ENCODE measurements around the gene ZNF678. TPM values are rescaled to one million over a fixed set of nuclear protein-coding genes. Genes with fewer than 3 reads are reported as not detected.

ZNF678 gene
- total and polyA plus RNA-seq, 2 of the 8 experiments (the other 6 are each of a cell fraction or from before 2014, with no cell fraction given) = 6.9 to 28.3 TPM

DNA sequence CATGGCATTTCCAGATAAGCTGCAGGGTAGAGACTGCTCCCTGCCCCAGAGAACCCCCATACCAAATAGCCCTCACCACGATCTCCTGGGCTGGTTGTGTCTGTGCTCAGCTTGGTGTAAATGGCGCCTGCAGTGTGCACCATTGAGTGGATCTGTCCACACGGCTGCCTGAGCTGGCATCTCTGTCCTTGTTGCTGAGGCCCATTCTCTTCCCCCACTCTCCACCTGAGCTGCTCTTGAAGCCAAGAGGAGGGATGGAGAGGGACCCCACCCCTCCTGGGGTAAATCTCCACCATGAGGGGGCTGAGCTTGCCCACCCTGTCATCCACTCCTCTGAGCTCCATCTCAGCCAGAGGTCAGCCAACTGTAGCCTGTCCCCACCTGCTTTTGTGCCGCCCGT is 18.0 kb upstream of the ZNF678 start:
- no peak overlapping the region for H3K14ac ChIP-seq (ENCODE audit: insufficient read length)
- no peak overlapping the region for H3K4me3 ChIP-seq (ENCODE audit: extremely low read depth in 1 of 4, insufficient read depth in 2 of 4, low read depth in 3 of 4, low read length in 4 of 4)
- no peak for TF ChIP-seq HDAC6 (IDR thresholded peaks at IDR 0.05; ENCODE audit: low read depth, low read length)
- TF ChIP-seq JUND (IDR thresholded peaks at IDR 0.05; ENCODE audit: low read length) = no peak
- no peak for TF ChIP-seq SIN3A (conservative IDR thresholded peaks at IDR 0.05 in 1 of 2, IDR thresholded peaks at IDR 0.05 in 1 of 2; ENCODE audit: low read depth in 1 of 2, low read length in 2 of 2)
- no peak for TF ChIP-seq RAD21 (IDR thresholded peaks at IDR 0.05 in 1 of 2, conservative IDR thresholded peaks at IDR 0.05 in 1 of 2; ENCODE audit: low read depth in 2 of 2, low read length in 2 of 2)
- TF ChIP-seq SUZ12 (IDR thresholded peaks at IDR 0.05; ENCODE audit: low read length) = no peak
- TF ChIP-seq TEAD4 (IDR thresholded peaks at IDR 0.05; ENCODE audit: low read depth, low read length) = no peak
- TF ChIP-seq CHD1 (IDR thresholded peaks at IDR 0.05; ENCODE audit: low read depth, low read length) = no peak
- no peak for TF ChIP-seq POU5F1 (IDR thresholded peaks at IDR 0.05; ENCODE audit: low read depth, low read length)
- no peak for TF ChIP-seq BCL11A (IDR thresholded peaks at IDR 0.05; ENCODE audit: low read depth in 2 of 2, low read length in 2 of 2)
- no peak for TF ChIP-seq RBBP5 (IDR thresholded peaks at IDR 0.05; ENCODE audit: borderline replicate concordance, low read depth, low read length)
- TF ChIP-seq, protein P1, sequence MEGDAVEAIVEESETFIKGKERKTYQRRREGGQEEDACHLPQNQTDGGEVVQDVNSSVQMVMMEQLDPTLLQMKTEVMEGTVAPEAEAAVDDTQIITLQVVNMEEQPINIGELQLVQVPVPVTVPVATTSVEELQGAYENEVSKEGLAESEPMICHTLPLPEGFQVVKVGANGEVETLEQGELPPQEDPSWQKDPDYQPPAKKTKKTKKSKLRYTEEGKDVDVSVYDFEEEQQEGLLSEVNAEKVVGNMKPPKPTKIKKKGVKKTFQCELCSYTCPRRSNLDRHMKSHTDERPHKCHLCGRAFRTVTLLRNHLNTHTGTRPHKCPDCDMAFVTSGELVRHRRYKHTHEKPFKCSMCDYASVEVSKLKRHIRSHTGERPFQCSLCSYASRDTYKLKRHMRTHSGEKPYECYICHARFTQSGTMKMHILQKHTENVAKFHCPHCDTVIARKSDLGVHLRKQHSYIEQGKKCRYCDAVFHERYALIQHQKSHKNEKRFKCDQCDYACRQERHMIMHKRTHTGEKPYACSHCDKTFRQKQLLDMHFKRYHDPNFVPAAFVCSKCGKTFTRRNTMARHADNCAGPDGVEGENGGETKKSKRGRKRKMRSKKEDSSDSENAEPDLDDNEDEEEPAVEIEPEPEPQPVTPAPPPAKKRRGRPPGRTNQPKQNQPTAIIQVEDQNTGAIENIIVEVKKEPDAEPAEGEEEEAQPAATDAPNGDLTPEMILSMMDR (IDR thresholded peaks at IDR 0.05; ENCODE audit: control extremely low read depth in 1 of 3, insufficient read depth in 1 of 3, low read depth in 1 of 3, low read length in 3 of 3) = no peak

More for the DNA sequence above, 18.0 kb upstream of the ZNF678 start:
- Histone ChIP-seq H2AK5ac (ENCODE audit: low read depth, low read length) (no peak overlapping the region), H3K36me3 (ENCODE audit: control insufficient read depth in 2 of 4, insufficient read depth in 4 of 4, low read length in 3 of 4) (no peaks in the 10 kb centered on the region), H3K23ac (ENCODE audit: insufficient read length) (no peak overlapping the region), H3K9ac (replicated peaks in 1 of 4; ENCODE audit: extremely low read depth in 1 of 4, low read depth in 3 of 4, low read length in 3 of 4) (no peak overlapping the region), H3K79me2 (ENCODE audit: control insufficient read depth in 1 of 2, insufficient read depth in 2 of 2, low read length in 2 of 2) (no peaks in the 10 kb centered on the region), H3K4me1 (replicated peaks in 1 of 4; ENCODE audit: control insufficient read depth in 3 of 4, insufficient read depth in 4 of 4, low read length in 3 of 4) (peaks cover 0 to 6% (median 0%) of the 10 kb centered on the region in 4 experiments; a peak in 2 of 7 replicates), H4K20me1 (replicated peaks in 1 of 2; ENCODE audit: control insufficient read depth in 1 of 2, insufficient read depth in 2 of 2, low read length in 2 of 2) (no peaks in the 10 kb centered on the region), H4K91ac (replicated peaks; ENCODE audit: insufficient read length, low read length) (no peak overlapping the region), H3K9me3 (ENCODE audit: insufficient read depth in 2 of 2, low read depth in 1 of 2, low read length in 1 of 2) (peaks cover 2 to 16% of the 10 kb centered on the region in 2 experiments; a peak in 2 of 4 replicates), H2AFZ (ENCODE audit: low read length) (no peak overlapping the region), H2BK12ac (ENCODE audit: low read depth, low read length) (no peak overlapping the region), H3K79me1 (ENCODE audit: low read depth, low read length) (no peaks in the 10 kb centered on the region), H2BK5ac (ENCODE audit: low read depth, low read length) (no peak overlapping the region), H3K18ac (ENCODE audit: extremely low read depth, low read length) (no peak overlapping the region), H4K8ac (ENCODE audit: extremely low read depth, insufficient read depth, low read length) (no peak overlapping the region), H2BK15ac (ENCODE audit: low read length) (no peak overlapping the region), H2BK120ac (replicated peaks; ENCODE audit: low read depth, low read length) (no peak overlapping the region), H3K4ac (replicated peaks; ENCODE audit: insufficient read length, low read depth, low read length) (no peak overlapping the region), H3K27ac (ENCODE audit: low read depth, low read length) (no peak overlapping the region), H2BK20ac (ENCODE audit: low read length) (no peak overlapping the region), H3K56ac (replicated peaks; ENCODE audit: insufficient read length, low read depth, low read length) (no peak overlapping the region), H4K5ac (ENCODE audit: insufficient read length, low read depth, low read length) (no peak overlapping the region), H3K23me2 (ENCODE audit: low read depth, low read length) (peaks cover 7% of the 10 kb centered on the region; the same call in 1 of the 2 replicates), H3K4me2 (ENCODE audit: insufficient read depth in 1 of 2, low read depth in 2 of 2, low read length in 2 of 2) (no peak overlapping the region), H3K27me3 (replicated peaks in 1 of 4; ENCODE audit: control insufficient read depth in 3 of 4, extremely low read depth in 1 of 4, insufficient read depth in 3 of 4, low read length in 3 of 4) (peaks cover 3 to 14% (median 13%) of the 10 kb centered on the region in 4 experiments; a peak in 6 of 7 replicates)
- FAIRE-seq = no peak
- no peak for DNase-seq (ENCODE audit: low read depth in 1 of 2, low spot score in 2 of 2)
- 84% methylated on average over 5 of the region's 5 CpGs; no CpG with 5 or more reads in 1 of the 2 experiments for WGBS, 2 experiments (ENCODE audit: extremely low coverage in 1 of 2, insufficient coverage in 1 of 2, insufficient read length in 1 of 2, insufficient replicate concordance in 2 of 2, low coverage in 1 of 2, low lambda C conversion rate in 2 of 2, missing lambda C conversion rate in 1 of 2)
- ChIA-PET CTCF (ENCODE audit: partially characterized antibody) (interaction anchor here (0.6 to 1.3 kb wide), 2 partner anchors 18 to 70 kb away, joined by 3 read pairs; partner anchors contain the start of gene ZNF678), POLR2A (ENCODE audit: partially characterized antibody) (no interaction called here)

Data from H1 (cell line).